ENCODE measurements around the gene CSRP3.

DNA sequence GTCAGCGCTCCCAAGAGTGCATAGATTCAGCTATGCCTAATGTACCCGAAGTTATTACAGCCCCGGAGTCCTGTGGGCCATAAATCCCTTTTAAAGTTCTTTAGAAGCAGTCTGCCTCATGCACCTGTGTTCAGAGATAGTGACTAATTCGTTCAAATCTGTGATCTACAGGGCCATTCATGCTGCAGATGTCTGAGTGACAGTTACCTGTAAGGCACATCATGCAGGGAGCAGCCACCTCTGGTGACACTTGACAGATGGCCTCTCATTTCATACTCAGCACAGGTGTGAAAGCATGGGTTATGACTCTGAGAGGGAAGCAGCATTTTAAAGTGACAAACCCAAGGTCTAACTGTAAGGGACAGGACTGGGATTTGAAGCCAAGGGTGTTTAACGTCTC, 41.4 kb upstream of the CSRP3 start:
- TF ChIP-seq, protein P1, sequence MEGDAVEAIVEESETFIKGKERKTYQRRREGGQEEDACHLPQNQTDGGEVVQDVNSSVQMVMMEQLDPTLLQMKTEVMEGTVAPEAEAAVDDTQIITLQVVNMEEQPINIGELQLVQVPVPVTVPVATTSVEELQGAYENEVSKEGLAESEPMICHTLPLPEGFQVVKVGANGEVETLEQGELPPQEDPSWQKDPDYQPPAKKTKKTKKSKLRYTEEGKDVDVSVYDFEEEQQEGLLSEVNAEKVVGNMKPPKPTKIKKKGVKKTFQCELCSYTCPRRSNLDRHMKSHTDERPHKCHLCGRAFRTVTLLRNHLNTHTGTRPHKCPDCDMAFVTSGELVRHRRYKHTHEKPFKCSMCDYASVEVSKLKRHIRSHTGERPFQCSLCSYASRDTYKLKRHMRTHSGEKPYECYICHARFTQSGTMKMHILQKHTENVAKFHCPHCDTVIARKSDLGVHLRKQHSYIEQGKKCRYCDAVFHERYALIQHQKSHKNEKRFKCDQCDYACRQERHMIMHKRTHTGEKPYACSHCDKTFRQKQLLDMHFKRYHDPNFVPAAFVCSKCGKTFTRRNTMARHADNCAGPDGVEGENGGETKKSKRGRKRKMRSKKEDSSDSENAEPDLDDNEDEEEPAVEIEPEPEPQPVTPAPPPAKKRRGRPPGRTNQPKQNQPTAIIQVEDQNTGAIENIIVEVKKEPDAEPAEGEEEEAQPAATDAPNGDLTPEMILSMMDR (conservative IDR thresholded peaks at IDR 0.05) = no peak
- no peak for TF ChIP-seq ZFX (IDR thresholded peaks at IDR 0.05)
